Cerebellar nuclear complex (tissue), 1 donor: ENCODE measurements around the gene TFG.

ENCODE experiments used
- DNase-seq, 2 experiments: peaks; one replicate each; lab custom pipeline; 2025; lab: John Stamatoyannopoulos, UW

TFG gene

DNA sequence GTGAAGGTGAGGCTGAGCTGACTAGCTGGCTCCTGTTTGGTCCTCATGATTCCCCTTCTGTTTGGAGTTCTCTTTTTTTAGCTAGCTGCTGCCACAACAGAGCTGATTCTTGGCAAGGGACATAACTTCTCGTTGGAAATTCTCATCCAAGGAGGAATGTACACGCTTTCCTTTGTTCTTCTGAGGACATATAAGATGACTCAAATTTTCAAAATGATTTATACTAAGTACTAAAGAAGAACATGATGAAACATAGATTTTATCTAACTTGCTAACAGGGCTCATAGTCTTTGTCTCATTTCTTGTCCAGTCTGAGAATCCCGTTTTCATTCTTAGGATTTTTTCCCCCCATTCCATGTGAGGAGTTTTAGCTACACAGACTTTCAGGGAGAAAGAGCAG, 2.9 kb upstream of the TFG start:
- no peak for DNase-seq

DNA sequence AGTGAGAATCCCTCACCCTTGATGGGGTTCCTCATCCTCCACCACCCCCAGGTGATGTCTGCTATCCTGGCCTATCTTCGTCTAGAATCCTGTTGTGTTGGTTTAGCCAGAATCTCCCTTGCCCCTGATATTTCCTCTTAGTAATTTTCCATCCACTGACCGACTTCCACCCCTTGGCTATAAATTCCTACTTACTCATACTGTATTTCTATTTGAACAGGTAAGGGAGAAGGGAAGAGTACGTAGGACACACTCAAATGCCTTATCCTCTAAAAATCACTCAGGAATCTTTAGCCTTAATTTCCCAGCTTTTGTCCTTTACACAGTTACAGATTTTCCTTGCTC, 678 bp upstream of the TFG start:
- no peak for DNase-seq

DNA sequence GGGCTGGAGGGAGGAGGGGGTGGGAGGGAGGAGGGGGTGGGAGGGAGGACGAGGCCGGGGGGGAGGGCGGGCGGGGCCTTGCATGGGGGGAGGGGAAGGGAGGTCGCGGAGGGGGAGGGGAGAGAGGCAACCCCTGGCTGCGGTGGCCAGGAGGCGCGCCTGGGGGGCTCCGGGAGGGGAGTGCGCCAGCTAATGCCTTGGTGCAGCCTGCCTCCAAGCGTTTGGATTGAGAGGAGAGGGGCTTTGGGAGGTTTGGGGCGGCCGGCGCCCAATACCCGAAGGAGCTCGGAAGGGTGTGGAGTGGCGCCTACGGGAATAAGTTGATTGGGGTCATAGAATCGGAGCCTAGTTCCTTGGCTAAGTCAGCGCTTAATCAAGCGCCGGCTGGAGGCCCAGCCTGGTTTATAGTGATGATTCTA, 557 bp downstream of the TFG start:
- no peak for DNase-seq

DNA sequence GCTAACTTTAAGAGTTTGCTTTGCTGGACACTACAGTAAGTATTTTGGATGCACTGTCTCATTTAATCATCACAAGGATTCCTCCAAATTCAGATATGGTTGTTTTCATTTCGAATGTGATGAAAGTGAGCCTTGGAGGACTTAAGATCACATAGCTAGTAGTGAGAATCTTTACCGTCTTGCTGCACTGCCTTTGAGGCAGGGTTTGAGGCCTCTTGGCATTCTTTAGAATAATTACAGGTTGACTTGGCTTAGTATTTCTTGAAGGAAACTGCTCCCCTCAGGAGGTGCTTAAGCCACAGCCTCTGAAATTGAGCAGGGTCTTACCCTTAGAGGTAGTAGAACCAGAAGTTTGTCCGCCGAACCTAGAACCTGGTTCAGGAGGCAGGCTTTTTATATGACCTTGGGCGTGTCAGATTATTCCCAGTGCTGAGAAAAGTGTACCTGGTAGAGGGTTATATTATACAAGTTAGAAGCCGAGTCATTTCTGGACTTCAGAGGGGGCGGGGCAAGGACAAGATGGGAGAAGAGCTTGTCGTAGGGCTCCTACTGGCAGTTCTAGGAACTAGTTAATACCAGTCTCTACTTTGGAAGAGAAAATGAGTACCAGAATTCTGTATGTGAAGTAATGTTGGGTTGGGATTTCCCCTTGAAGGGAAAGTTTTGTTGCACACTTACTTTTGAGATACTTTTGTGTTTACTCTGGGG, 1.1 kb downstream of the TFG start:
- DNase-seq, result no peak

DNA sequence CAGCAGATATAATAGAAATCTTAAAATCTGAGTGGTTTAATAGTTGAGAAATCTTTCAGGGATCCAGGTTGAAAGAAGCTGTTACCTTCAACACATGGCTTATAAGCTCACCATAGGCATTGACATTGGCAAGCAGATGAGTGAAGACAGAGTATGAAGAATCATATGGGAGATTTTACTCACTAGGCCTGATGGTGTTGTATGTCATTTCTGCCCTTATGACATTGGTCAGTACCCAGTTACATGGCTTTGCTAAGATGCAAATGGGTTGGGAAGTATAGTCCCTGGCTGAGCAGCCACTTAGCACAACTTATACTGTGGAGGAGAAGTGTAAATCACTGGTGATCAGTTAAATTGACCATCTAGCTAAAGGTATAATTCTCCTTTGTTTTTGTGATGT, 5.9 kb downstream of the TFG start:
- DNase-seq, result no peak

DNA sequence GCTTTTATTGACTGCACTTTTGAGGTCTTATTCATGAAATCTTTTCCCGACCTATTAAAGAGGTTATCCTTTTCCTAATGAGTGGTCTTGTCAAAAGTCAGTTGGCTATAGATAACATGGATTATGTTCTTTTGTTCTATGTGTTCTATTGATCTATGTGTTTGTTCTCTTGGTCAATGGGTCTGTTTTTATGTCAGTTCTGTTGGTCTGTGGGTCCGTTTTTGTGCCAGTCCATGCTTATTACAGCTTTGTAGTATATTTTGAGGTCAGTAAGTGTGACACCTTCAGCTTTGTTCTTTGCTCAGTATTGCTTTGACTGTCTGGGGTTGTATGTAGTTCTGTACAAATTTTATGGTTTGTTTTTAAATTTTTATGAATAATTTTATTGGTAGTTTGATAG, 7.8 kb downstream of the TFG start:
- no peak for DNase-seq

DNA sequence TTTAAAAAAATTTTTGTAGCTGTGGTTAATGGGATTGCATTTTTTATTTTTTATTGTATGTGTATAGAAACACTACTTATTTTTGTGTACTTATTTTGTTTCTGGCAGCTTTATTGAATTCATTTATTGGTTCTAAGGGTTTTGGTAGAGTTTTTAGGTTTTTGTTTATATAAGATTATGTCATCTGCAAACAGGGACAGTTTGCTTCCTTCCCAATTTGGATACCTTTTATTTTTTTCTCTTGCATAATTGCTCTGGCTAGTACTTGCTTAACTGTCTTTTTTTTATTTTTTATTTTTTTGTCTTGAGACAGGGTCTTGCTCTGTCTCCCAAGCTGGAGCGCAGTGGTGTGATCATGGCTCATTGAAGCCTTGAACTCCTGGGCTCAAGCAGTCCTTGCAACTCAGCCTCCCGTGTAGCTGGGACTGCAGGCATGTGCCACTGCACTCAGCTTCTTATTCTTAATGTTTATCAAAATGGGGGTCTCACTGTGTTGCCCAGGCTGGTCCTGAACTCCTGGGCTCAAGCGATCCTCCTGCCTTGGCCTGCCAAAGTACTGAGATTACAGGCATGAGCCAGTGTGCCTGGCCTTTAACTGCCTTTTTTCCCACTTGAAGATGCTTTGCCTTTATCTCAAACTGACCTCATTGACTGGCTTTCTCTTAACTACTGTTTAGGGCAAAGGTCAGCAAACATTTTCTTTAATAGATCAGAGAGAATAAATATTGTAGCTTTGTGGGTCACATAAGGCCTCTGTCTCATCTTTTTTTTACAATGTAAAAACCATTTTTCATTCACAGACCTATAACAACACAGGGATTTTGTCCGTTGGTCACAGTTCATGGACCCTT, 8.6 kb downstream of the TFG start:
- no peak for DNase-seq

DNA sequence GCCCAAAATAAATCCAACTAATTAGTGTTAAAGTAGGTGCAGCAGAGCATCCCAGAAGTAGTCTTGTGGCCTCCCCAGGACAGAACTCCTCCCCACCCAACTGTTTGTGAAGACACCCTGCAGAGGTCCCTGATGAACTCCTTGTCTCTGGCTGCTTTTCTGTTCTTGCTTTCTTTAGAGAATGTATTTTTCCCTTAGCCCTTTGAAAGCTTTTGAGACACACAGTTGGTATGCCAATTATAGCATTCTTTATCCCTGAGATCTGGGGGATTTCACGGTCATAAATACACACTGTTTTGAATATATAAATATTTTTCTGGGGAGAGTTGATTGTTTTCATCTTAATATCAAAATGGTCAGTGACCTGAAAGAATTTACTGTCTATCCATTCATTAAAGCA, 9.8 kb downstream of the TFG start:
- no peak for DNase-seq

DNA sequence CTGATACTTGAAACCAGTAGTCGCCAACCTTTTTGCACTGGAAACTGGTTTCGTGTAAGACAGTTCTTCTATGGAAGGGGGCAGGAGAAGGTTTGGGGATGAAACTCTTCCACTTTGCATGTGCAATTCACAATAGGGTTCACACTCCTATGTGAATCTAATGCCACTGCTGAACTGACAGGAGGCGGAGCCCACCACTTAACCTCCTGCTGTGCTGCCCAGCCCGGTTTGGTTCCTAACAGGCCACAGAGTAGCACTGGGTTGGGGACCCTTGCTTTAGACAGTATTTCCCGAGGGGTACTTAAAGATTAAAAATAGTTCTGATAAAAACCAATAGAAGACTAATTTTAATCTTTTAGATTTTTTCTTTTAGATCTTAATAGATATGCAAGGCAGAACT, 11.1 kb downstream of the TFG start:
- DNase-seq, result no peak

DNA sequence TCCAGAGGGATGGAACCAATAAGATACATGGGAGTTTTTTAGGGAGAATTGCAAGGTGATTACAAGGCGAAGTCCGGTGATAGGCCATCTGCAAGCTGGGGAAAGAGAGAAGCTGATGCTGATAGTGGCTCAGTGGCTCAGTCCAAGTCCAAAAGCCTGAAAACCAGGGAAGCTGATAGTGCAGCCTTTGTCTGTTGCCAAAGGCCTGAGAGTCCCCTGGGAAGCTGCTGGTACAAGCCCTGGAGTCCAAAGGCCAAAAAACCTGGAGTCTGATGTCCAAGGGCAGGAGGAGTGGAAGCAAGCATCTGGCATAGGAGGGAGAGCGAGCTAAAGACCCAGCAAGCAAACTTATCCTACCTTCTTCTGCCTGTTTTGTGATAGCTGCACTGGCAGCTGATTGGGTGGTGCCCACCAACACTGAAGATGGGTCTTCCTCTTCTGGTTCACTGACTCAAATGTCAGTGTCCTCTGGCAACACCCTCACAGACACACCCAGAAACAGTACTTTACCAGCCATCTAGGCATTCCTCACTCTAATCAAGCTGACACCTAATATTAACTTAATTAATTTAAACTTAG, 16.7 kb downstream of the TFG start:
- DNase-seq, result no peak

DNA sequence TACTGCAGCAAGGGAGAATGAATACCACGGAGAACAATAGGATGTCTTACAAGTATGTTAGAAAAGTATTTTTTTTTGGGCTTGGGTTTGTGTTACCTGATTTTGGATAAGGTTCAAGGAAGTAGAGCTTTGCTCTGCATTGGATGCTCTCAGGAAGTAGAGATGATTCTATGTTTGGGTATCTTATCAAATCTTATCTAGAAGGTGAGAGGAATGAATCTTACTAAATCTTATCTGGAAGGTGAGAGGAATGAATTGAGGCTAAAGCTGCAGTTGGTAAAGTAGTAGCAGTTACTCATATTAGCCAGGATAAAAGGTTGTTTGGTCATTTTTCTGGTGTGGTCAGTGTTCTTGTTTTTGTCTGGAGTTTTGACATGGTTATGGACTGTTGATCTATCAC, 17.4 kb downstream of the TFG start:
- DNase-seq, result no peak

DNA sequence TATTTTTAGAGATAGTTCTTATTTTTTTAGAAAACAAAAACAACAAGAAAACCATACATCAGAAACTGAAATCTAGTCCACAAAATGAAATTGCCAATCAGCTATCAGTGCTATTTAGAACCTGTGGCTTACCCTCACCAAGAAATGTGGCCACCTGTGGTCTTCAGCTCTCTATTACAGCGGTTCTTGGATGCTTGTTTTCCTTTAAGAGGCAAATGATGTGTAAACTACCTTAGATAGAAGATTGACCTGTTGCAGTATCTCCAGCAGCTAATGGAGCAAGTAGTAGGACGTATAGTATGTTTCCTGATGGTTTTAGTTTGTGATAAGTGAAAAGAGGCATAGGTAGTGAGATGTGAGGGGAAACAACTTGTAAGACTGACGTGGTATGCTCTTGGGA, 21.2 kb downstream of the TFG start:
- DNase-seq, result no peak

DNA sequence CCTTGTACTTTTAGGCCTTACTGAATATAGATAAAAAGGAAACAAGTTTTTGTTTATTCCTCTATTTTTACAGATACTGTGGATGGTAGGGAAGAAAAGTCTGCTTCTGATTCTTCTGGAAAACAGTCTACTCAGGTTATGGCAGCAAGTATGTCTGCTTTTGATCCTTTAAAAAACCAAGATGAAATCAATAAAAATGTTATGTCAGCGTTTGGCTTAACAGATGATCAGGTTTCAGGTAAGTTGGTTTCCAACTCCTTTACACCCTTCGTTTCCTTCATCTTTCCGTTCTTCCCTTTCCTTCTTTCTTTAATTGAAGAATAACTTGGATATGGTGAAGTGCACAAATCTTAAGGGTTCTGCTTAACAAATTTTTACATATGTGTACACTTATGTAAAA, 23.1 kb downstream of the TFG start:
- DNase-seq, result no peak

DNA sequence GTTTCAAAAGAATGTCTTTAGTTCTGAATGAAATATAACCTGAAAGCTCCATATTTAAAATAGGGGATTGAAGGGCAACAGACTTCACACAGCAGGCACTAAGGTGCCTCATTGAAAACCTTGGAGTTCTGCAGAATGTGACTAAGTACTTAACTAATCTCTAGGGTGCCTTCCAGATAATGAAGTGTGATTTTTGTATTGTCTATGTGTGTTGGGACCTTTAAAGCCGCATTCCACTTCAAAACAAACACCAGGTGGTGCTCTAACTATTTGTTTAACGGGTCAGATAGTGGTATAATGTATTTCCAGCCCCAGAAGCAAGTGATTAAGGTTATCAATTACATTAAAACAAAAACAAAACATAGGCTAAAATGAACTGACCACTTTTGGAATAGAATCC, 28.0 kb downstream of the TFG start:
- no peak for DNase-seq

DNA sequence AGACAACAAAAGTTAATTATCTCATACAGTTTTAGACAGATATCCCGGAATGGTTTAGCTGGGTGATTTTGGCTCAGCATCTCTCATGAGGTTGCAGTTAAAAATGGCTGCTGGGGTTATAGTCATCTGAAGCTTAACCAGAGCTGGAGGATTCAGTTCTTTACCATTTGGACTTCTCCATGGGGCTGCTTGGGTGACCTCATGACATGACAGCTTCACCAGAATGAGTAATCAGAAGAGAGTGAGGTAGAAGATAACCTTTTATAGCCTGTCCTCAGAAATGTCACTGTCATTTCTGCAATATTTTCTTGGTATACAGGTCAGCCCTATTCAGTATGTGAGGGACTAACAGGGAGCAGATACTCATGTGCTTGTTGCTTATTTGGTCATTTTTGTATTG, 30.9 kb downstream of the TFG start:
- no peak for DNase-seq

DNA sequence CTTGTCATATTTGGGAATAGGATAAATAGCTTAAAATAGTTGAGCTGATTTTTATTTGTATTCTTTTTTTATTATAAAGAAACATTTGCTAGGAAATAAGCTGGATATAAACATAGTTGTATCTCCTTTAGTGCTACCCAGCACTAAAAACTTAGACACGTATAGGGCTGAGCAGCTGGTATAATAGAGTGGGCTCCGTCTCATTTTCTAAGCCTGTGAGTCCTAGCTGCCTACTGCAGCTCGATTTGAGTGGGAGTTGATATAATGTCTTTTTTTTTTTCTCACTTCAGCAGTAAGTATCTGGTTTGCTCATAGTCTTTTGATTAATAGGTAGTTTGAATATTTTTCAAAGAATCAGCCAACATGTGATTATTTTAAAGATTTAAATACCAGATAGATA, 34.2 kb downstream of the TFG start:
- no peak for DNase-seq

DNA sequence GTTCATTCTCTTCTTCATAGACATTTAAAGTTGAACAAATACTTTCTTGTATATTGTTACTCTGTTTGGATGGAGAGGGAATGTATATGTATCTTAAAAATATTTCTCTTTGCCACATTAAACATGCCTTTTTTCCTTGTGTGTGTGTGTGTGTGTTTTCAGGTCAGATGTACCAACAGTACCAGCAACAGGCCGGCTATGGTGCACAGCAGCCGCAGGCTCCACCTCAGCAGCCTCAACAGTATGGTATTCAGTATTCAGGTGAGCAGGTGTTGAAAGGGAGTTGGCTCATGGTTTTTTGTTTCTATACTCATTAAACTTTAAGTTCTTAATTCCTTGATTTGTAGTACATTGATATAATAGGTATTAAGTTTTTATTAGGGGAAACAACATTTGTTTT, 35.4 kb downstream of the TFG start:
- DNase-seq, result no peak

DNA sequence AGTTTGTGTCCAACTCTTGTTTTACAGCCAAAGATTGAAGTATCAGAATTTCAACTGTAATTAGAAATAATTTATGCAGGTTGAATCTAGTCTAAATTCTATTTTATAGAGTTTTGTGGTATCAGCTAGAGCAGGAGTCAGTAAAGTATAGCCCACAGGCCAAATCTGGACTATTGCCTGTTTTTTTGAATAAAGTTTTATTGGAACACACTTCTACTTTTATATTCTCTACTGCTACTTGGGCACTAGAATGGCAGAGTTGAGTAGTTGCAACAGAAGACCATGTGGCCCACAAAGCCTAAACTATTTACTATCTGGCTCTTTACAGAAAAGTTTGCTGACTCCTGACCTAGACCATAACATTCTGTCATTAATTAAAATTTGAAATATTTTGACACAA, 36.3 kb downstream of the TFG start:
- no peak for DNase-seq

DNA sequence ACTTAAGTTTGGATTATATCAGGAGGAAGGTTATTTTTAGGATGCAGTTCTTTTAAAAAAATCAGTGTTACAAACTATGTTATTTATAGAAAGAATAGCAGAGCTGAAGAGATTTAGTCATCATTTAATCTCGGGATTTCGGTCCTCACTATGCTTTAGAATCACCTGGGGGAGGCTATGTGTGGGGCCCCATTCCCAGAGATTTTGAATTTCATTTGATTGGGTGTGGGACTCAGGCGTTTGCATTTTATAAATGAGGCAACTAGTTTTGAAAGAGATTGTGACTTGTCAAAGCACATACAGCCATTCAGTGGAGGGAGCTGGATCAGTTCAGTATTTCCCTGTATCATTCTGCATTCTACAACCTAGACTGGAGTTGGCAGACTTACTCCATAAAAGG, 36.8 kb downstream of the TFG start:
- DNase-seq, result no peak

DNA sequence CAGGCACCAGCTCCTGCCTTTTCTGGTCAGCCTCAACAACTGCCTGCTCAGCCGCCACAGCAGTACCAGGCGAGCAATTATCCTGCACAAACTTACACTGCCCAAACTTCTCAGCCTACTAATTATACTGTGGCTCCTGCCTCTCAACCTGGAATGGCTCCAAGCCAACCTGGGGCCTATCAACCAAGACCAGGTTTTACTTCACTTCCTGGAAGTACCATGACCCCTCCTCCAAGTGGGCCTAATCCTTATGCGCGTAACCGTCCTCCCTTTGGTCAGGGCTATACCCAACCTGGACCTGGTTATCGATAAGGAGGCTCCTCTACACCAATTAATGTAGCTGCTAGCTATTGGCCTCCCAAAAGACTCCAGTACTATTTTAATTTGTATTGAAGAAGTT, 38.9 kb downstream of the TFG start:
- DNase-seq, result no peak

DNA sequence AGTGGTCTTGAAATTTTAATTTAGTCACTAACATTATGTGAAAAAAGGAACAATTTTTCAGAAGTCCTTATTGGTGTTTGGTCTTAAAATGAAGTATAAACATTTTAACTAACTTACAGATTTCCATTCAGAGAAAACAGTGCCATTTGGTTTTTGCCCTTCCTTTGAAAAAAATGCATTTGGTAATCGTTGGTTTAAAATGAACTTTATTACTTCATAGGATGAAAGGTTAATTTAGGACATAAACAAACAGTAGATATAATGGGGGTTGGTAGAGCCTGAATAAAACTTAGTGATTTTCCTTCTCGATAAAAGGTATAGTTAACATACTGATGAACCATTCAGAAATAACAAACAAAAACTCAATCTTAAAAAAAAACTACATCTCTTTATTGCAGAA, 39.7 kb downstream of the TFG start:
- DNase-seq, result no peak

DNA sequence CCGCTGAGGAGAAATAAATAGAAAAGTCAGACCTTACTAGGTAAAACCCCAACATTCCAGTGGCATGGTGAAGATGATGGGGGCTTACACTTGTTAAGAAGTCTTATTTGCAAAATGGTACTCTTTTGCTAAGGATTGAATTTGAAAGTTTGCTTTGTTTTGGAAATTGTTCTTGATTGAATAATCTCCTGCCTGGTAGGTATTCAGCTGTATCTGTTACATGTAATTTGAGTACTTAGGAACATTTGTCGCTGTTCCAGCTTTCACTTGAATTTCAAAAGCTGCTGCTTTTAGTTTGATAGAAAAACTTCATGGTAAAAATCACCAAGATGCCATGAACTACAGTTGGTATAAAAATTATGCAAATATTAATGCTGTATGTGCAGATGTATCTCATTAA, 44.6 kb downstream of the TFG start:
- DNase-seq, result no peak

DNA sequence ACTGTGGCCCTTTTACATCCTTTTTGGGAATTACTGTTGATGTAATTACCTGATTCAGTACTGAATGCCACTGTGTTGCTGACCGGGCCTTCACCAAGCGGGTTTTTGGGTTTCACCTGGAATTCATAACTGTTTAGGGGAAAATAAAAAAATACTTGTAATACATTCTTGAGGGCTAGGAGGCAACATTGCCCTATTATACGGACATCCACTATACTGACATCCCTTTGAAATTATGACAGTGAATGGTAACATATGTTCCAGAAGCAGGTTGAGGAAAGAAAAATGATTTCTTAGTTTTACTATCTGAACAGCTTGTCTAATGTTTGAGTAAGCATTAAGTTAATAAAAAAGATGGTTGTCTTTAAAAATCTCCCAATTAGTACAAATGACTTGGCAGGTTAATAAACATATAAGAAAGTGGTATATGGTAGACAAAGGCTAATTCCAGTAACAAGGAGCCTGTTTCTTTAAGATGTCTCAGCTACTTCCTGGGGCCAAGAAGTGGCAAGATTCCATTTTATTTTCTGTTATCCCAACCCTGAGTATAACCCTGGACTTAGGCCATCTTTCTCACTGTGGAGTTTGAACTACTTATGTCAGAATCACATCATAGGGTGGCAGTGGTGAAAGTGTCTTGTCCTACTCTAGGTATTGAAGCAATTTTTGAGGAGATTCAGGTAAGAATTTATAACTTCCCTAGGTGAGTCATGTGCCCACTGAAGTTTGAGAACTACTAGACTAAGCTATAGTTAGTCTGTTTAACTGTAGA, 45.5 kb downstream of the TFG start:
- no peak for DNase-seq
